NCI-H2107 treated with DMSO at 0.1 percent for 48 hours (cell line): ENCODE data around the gene AFF2.

Experiments used
- DNase-seq: peaks from one replicate; lab custom pipeline; 2025; ENCODE audit not compliant: unreplicated experiment; lab: John Stamatoyannopoulos, UW

The AFF2 gene

GRCh38 chrX:148535639-148536038, 35.2 kb downstream of the AFF2 start:
- no peak for DNase-seq

- no peak for DNase-seq
These were observed 36.5 kb downstream of the AFF2 start for GRCh38 chrX:148536961-148537360.

GRCh38 chrX:148537556-148538182, 37.3 kb downstream of the AFF2 start:
- no peak for DNase-seq

GRCh38 chrX:148538582-148538981, 38.2 kb downstream of the AFF2 start:
- DNase-seq: no peak

GRCh38 chrX:148540114-148540513, 39.7 kb downstream of the AFF2 start:
- no peak for DNase-seq

GRCh38 chrX:148540671-148541583, 40.5 kb downstream of the AFF2 start:
- no peak for DNase-seq

GRCh38 chrX:148541584-148541940, 41.1 kb downstream of the AFF2 start:
- no peak for DNase-seq

- DNase-seq: no peak
These were observed 42.3 kb downstream of the AFF2 start for GRCh38 chrX:148542481-148543255.

GRCh38 chrX:148552775-148553174, 52.4 kb downstream of the AFF2 start:
- no peak for DNase-seq

- no peak for DNase-seq
These were observed 54.7 kb downstream of the AFF2 start for GRCh38 chrX:148555101-148555500.

GRCh38 chrX:148555571-148556243, 55.3 kb downstream of the AFF2 start:
- DNase-seq: no peak

GRCh38 chrX:148556498-148556897, 56.1 kb downstream of the AFF2 start:
- DNase-seq: no peak

- DNase-seq: no peak
These were observed 62.4 kb downstream of the AFF2 start for GRCh38 chrX:148562846-148563245.

GRCh38 chrX:148567229-148567628, 66.8 kb downstream of the AFF2 start:
- DNase-seq: no peak

GRCh38 chrX:148567779-148568178, 67.4 kb downstream of the AFF2 start:
- DNase-seq: no peak

GRCh38 chrX:148568763-148569162, 68.3 kb downstream of the AFF2 start:
- no peak for DNase-seq

- no peak for DNase-seq
These were observed 71.9 kb downstream of the AFF2 start for GRCh38 chrX:148572337-148572736.

GRCh38 chrX:148573119-148573518, 72.7 kb downstream of the AFF2 start:
- DNase-seq: no peak

- DNase-seq: no peak
These were observed 74.0 kb downstream of the AFF2 start for GRCh38 chrX:148574237-148574973.

- DNase-seq: no peak
These were observed 76.0 kb downstream of the AFF2 start for GRCh38 chrX:148576396-148576795.

GRCh38 chrX:148577741-148578140, 77.3 kb downstream of the AFF2 start:
- no peak for DNase-seq
